ENCODE data around the gene HOXD11.

DNA sequence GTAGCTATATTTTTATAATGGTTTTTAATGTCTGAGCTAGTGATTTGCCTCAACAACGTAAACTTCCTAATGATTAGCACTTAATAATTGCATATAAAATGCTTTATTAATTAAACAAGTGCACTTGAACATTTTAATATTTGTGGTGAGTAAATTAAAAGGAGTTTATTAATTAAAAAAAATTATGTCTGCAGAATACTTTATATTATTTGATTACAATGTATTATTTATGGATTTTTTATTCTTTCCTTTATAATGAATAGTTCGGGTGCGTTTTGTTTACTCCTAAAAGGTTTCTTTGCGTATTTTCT lies 24.7 kb downstream of the HOXD11 start:
- TF ChIP-seq, protein P1, sequence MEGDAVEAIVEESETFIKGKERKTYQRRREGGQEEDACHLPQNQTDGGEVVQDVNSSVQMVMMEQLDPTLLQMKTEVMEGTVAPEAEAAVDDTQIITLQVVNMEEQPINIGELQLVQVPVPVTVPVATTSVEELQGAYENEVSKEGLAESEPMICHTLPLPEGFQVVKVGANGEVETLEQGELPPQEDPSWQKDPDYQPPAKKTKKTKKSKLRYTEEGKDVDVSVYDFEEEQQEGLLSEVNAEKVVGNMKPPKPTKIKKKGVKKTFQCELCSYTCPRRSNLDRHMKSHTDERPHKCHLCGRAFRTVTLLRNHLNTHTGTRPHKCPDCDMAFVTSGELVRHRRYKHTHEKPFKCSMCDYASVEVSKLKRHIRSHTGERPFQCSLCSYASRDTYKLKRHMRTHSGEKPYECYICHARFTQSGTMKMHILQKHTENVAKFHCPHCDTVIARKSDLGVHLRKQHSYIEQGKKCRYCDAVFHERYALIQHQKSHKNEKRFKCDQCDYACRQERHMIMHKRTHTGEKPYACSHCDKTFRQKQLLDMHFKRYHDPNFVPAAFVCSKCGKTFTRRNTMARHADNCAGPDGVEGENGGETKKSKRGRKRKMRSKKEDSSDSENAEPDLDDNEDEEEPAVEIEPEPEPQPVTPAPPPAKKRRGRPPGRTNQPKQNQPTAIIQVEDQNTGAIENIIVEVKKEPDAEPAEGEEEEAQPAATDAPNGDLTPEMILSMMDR (IDR thresholded peaks at IDR 0.05; ENCODE audit: low read depth, low read length): no peak
- no peak for TF ChIP-seq EZH2phosphoT487 (IDR thresholded peaks at IDR 0.05; ENCODE audit: low read depth)
